Hippocampal formation (tissue), 2 donors: ENCODE results near the gene HOXB5.

Experiments
- DNase-seq, 2 donors: peaks; one replicate each; lab custom pipeline; 2025; lab: John Stamatoyannopoulos, UW

The HOXB5 gene

GRCh38 chr17:48629411-48629759, 35.8 kb upstream of the HOXB5 start:
- no peak for DNase-seq

- DNase-seq = no peak
Observed at GRCh38 chr17:48628649-48629410, 35.3 kb upstream of the HOXB5 start.

- no peak for DNase-seq
Observed at GRCh38 chr17:48627623-48628521, 34.3 kb upstream of the HOXB5 start.

GRCh38 chr17:48627118-48627597, 33.6 kb upstream of the HOXB5 start:
- DNase-seq = no peak

- no peak for DNase-seq
Observed at GRCh38 chr17:48626245-48627117, 32.9 kb upstream of the HOXB5 start, which contains the start of gene HOXB9. Gene HOXB9 (minus strand): TSS chr17:48626358. CDS start chr17:48626269, 89 bp downstream.

GRCh38 chr17:48625495-48626244, 32.1 kb upstream of the HOXB5 start:
- DNase-seq = no peak

- DNase-seq = no peak
Observed at GRCh38 chr17:48624544-48625494, 31.2 kb upstream of the HOXB5 start.

- no peak for DNase-seq
Observed at GRCh38 chr17:48624118-48624517, 30.5 kb upstream of the HOXB5 start.

- DNase-seq = no peak
Observed at GRCh38 chr17:48623583-48623982, 30.0 kb upstream of the HOXB5 start.

GRCh38 chr17:48622857-48623256, 29.3 kb upstream of the HOXB5 start:
- DNase-seq = no peak

GRCh38 chr17:48621410-48622392, 28.1 kb upstream of the HOXB5 start:
- DNase-seq = no peak

GRCh38 chr17:48620461-48621139, 27.0 kb upstream of the HOXB5 start:
- DNase-seq = no peak

- no peak for DNase-seq
Observed at GRCh38 chr17:48619826-48620449, 26.4 kb upstream of the HOXB5 start.

GRCh38 chr17:48618256-48618896, 24.8 kb upstream of the HOXB5 start:
- peak; percentile 51 to 73 for DNase-seq

GRCh38 chr17:48617471-48618255, 24.1 kb upstream of the HOXB5 start:
- no peak for DNase-seq

- DNase-seq = no peak
Observed at GRCh38 chr17:48616717-48617470, 23.3 kb upstream of the HOXB5 start.
